A549 (cell line): ENCODE results near the gene HOXC10.

ENCODE experiments used
- CTCF ChIP-seq: fragments of >200 bp; sonication (Bioruptor Twin); formaldehyde crosslinking; IDR thresholded peaks from 3 replicates; pipeline ENCODE4 v1.5.1; 2016
- KDM5A ChIP-seq: fragments of 200-600 bp; sonication (generic); IDR thresholded peaks from 2 replicates; pipeline ENCODE4 v1.6.1; 2016; ENCODE audit warnings: antibody characterized with exemption, mild to moderate bottlenecking
- SMC3 ChIP-seq: fragments of >200 bp; sonication (Bioruptor Twin); formaldehyde crosslinking; IDR thresholded peaks from 3 replicates; pipeline ENCODE4 v1.6.1; 2018; ENCODE audit warnings: inconsistent platforms

DNA sequence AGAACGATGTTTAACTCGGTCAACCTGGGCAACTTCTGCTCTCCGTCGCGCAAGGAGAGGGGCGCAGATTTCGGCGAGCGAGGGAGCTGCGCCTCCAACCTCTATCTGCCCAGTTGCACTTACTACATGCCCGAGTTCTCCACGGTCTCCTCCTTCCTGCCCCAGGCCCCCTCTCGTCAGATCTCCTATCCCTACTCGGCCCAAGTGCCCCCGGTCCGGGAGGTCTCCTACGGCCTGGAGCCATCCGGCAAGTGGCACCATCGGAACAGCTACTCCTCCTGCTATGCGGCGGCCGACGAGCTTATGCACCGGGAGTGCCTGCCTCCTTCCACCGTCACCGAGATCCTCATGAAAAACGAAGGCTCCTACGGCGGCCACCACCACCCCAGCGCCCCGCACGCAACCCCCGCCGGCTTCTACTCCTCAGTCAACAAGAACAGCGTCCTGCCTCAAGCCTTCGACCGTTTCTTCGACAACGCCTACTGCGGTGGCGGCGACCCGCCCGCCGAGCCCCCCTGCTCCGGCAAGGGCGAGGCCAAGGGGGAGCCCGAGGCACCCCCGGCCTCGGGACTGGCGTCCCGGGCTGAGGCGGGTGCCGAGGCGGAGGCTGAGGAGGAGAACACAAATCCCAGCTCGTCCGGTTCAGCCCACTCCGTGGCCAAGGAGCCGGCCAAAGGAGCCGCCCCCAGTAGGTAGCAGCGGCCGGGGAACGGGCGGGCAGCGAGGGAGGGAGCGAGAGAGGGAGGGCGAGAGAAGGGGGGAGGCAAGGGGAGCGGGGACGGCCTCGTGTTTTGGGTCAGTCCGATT, 11.5 kb upstream of the HOXC10 start:
- TF ChIP-seq CTCF (no peak), SMC3 (no peak), KDM5A (no peak)
